Lung (tissue), 12 donors: ENCODE results near the gene SLC41A3. TPM values are rescaled to one million over a fixed set of nuclear protein-coding genes. Genes with fewer than 3 reads are reported as not detected.
A peak's percentile ranks its signal among the peaks of the same experiment; 100 is the strongest.

ENCODE experiments used
- ATAC-seq: fragments of 200-7000 bp; cut with Tn5 transposase; one replicate; pipeline ENCODE4 v1.9.1; 2020; ENCODE audit warnings: moderate number of reproducible peaks; ENCODE audit not compliant: insufficient read depth, low FRiP score
- DNase-seq, 3 donors: peaks; one replicate each; pipeline ENCODE4 v3.0.0-alpha.2; 2013 to 2017
- H3K27ac ChIP-seq, 2 donors: one replicate each; pipeline ENCODE4 v1.5.1; 2013; ENCODE audit warnings: mild to moderate bottlenecking in 2 of 2, moderate library complexity in 2 of 2, control low read depth in 1 of 2, inconsistent platforms in 1 of 2, low read depth in 1 of 2, low read length in 1 of 2
- H3K27me3 ChIP-seq, 3 donors: one replicate each; pipeline ENCODE4 v1.5.1; 2013; ENCODE audit warnings: low read length in 2 of 3; ENCODE audit not compliant: control insufficient read depth in 3 of 3, insufficient read depth in 3 of 3
- H3K36me3 ChIP-seq, 4 donors: one replicate each; pipeline ENCODE4 v1.5.1; 2013; ENCODE audit warnings: low read length in 4 of 4, mild to moderate bottlenecking in 1 of 4, moderate library complexity in 1 of 4; ENCODE audit not compliant: control insufficient read depth in 4 of 4, insufficient read depth in 4 of 4
- H3K4me1 ChIP-seq, 5 donors: one replicate each; pipeline ENCODE4 v1.5.1; 2013; ENCODE audit warnings: low read length in 5 of 5, mild to moderate bottlenecking in 2 of 5, moderate library complexity in 1 of 5; ENCODE audit not compliant: control insufficient read depth in 5 of 5, insufficient read depth in 5 of 5
- H3K4me3 ChIP-seq: one replicate; pipeline ENCODE4 v1.5.1; 2013; ENCODE audit warnings: mild to moderate bottlenecking, control low read depth, moderate library complexity
- H3K9ac ChIP-seq, 2 donors: one replicate each; pipeline ENCODE4 v1.5.1; 2013; ENCODE audit warnings: low read length in 2 of 2, control low read depth in 1 of 2; ENCODE audit not compliant: insufficient read depth in 1 of 2
- H3K9me3 ChIP-seq, 4 donors: one replicate each; pipeline ENCODE4 v1.5.1; 2013; ENCODE audit warnings: low read length in 3 of 4, mild to moderate bottlenecking in 1 of 4, moderate library complexity in 1 of 4; ENCODE audit not compliant: control insufficient read depth in 4 of 4, insufficient read depth in 3 of 4
- WGBS, 2 donors: extraction: QIAGEN DNeasy Blood & Tissue Kit; methylation state at CpG; one replicate each; pipeline ENCODE4 v1.1.7; 2013; 5-methylcytosine and 5-hydroxymethylcytosine counted together
- polyA plus RNA-seq, 2 donors: library from polyadenylated mRNA; stranded (reverse); fragments of 200-250 nt; gene quantifications; one replicate each; pipeline ENCODE4 v1.2.1, GENCODE V29; 2013
- total RNA-seq, 2 donors: library from RNA; depleted of rRNA in 1 of 2; stranded (reverse); fragments of >200 nt in 1 of 2; gene quantifications; one replicate each; pipeline ENCODE4 v1.2.1, GENCODE V29; 2014 to 2021
- TF ChIP-seq, protein P1 (sequence below): IDR thresholded peaks from 2 replicates; pipeline ENCODE4 v1.5.1; 2012; ENCODE audit warnings: mild to moderate bottlenecking; ENCODE audit errors: control extremely low read depth, extremely low read depth
- donor health status: control.
- donor health status: control.
- donor health status: Bipolar disorder and iron deficiency.
- donor health status: healthy.
- donor health status: DM: yes; HTN: yes; CAD: no.

Gene SLC41A3
- total and polyA plus RNA-seq, 4 donors, result 16.9 to 50.2 (median 34.8) TPM

DNA sequence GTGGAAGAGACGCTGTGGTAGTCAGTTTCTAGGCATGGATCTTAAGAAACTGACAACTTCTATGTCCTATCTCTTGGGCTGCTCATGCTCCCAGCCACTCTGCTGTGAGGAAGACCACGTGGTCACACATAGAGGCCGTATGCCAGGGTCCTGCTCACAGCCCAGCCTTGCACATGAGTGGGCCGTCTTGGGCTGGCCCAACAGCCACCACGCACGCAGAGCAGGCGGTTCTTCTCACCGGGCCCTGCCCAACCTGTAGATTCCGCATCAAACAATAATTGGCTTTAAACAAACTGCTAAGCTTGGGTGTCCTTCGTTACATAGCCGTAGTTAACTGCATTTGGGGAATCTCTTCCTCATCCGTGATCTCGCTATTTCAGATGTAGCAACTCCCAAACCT lies 26.0 kb downstream of the SLC41A3 start:
- DNase-seq (no peak), ATAC-seq (no peak)
- H3K9me3 ChIP-seq, result no peaks in the 10 kb centered on the region
- no peak overlapping the region for H3K4me3 ChIP-seq
- H3K27ac ChIP-seq, result no peak overlapping the region
- TF ChIP-seq, protein P1, sequence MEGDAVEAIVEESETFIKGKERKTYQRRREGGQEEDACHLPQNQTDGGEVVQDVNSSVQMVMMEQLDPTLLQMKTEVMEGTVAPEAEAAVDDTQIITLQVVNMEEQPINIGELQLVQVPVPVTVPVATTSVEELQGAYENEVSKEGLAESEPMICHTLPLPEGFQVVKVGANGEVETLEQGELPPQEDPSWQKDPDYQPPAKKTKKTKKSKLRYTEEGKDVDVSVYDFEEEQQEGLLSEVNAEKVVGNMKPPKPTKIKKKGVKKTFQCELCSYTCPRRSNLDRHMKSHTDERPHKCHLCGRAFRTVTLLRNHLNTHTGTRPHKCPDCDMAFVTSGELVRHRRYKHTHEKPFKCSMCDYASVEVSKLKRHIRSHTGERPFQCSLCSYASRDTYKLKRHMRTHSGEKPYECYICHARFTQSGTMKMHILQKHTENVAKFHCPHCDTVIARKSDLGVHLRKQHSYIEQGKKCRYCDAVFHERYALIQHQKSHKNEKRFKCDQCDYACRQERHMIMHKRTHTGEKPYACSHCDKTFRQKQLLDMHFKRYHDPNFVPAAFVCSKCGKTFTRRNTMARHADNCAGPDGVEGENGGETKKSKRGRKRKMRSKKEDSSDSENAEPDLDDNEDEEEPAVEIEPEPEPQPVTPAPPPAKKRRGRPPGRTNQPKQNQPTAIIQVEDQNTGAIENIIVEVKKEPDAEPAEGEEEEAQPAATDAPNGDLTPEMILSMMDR, result no peak
- no peaks in the 10 kb centered on the region for H3K27me3 ChIP-seq
- peaks cover 0 to 9% (median 0%) of the 10 kb centered on the region in 5 donors for H3K4me1 ChIP-seq
- WGBS, 2 donors, result 96% methylated on average over 13 of the region's 13 CpGs
- H3K9ac ChIP-seq, result no peak overlapping the region
- H3K36me3 ChIP-seq, result peaks cover 0 to 2% (median 0%) of the 10 kb centered on the region in 4 donors

DNA sequence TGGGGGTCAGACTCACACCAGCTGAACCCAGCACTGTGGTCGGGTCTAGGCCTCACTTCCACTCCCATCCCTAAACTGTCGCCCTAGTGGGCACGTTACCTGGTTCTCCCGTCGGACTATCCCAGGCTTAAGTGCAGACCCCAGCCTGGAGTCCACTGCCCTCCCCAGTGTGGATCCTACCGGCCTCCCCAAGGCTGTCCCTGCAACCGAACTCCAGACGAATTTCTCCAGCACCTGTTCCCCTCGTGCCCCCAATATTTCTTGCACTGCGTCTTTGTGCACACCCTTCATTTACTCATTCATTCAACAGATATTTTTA lies 26.5 kb downstream of the SLC41A3 start:
- ATAC-seq, result no peak
- H3K27ac ChIP-seq, result no peak overlapping the region
- no peaks in the 10 kb centered on the region for H3K27me3 ChIP-seq
- TF ChIP-seq, protein P1, result no peak
- peaks cover 0 to 9% (median 0%) of the 10 kb centered on the region in 5 donors for H3K4me1 ChIP-seq
- WGBS, 2 donors, result 93 to 94% methylated on average over 10 of the region's 10 CpGs
- no peak for DNase-seq
- H3K9me3 ChIP-seq, result no peaks in the 10 kb centered on the region
- no peak overlapping the region for H3K4me3 ChIP-seq
- peaks cover 0 to 2% (median 0%) of the 10 kb centered on the region in 4 donors for H3K36me3 ChIP-seq
- no peak overlapping the region for H3K9ac ChIP-seq

DNA sequence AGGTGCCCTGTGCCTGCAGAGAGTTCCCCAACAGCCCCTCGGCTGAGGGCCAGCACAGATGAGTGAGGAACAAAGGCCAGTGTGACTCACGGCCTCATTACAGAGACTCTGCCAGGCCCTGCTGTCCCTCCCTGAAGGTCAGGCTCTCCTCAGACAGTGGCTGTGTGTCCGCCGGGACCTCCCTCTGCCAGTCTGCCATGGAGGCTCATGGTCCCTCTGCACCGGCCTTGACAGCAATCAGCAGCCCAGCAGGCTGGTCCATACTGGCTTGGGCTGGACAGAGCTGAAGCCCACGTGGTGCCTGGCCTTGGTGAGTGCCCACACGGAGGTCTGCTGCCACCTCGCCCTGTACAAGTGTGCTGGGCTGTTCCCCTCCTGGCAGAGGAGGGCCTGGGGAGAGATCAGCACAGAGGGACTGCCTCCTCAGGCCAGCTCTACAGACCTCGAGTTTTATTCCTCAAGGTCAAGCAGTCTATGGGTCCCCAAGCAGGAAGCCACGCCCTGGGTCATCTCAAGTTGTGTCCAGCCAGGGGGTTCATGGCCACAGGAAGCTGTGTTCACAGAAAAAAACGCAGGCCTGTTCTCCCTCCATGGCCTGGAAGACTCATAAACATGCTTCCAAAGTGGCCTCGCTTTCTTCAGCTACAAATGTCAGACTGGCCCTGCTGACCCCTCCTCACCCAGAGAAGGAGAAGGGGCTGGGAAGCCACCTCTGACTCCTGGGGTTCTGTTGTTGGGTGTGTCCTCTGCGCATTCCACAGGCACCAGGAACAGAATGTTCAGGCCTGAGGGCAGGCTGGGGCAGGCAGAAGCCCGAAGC lies 27.0 kb downstream of the SLC41A3 start:
- no peak for ATAC-seq

More for the DNA sequence above, 27.0 kb downstream of the SLC41A3 start:
- WGBS, 2 donors, result 76 to 82% methylated on average over 13 to 14 of the region's 14 CpGs
- Histone ChIP-seq H3K27me3 (no peaks in the 10 kb centered on the region), H3K27ac (peak overlapping the region in 1 of 2 donors; percentile 27), H3K4me3 (no peak overlapping the region), H3K4me1 (peaks cover 0 to 9% (median 0%) of the 10 kb centered on the region in 5 donors), H3K9ac (no peak overlapping the region), H3K36me3 (peaks cover 0 to 2% (median 0%) of the 10 kb centered on the region in 4 donors), H3K9me3 (no peaks in the 10 kb centered on the region)
- DNase-seq, result no peak
- TF ChIP-seq, protein P1, result no peak
